H1 (cell line): Measurements from ENCODE around the gene USP13. TPM values are rescaled to one million over a fixed set of nuclear protein-coding genes. Genes with fewer than 3 reads are reported as not detected.

Experiments
- CTCF ChIA-PET: fragments of 300-600 bp; sonication (Branson Sonifier 250); formaldehyde crosslinking; loops from one replicate; lab custom pipeline; 2021; ENCODE audit not compliant: partially characterized antibody; lab: Charles Lee
- POLR2A ChIA-PET: fragments of 300-600 bp; sonication (Branson Sonifier 250); formaldehyde crosslinking; loops from one replicate; lab custom pipeline; 2021; ENCODE audit warnings: inconsistent platforms; ENCODE audit not compliant: partially characterized antibody; lab: Charles Lee
- DNase-seq, 2 experiments: peaks; one replicate each; pipeline versions ENCODE4 v3.0.0 to v3.0.0-alpha.2; 2010 to 2022; ENCODE audit warnings: low spot score in 2 of 2, low read depth in 1 of 2, mixed read lengths in 1 of 2
- FAIRE-seq: peaks from 2 replicates; lab custom pipeline; 2011; peaks lifted over from hg19 to GRCh38; lab: Jason Lieb, UNC
- H2AFZ ChIP-seq: 2 replicates; pipeline ENCODE4 v1.8.1; 2012; ENCODE audit warnings: low read length, inconsistent platforms
- H2AK5ac ChIP-seq: 2 replicates; pipeline ENCODE4 v1.6.1; 2013; ENCODE audit warnings: low read depth, low read length
- H2BK120ac ChIP-seq: replicated peaks from 2 replicates; pipeline ENCODE3; 2013; ENCODE audit warnings: low read depth, low read length, inconsistent platforms
- H2BK12ac ChIP-seq: 2 replicates; pipeline ENCODE4 v1.6.1; 2013; ENCODE audit warnings: low read depth, low read length
- H2BK15ac ChIP-seq: 2 replicates; pipeline ENCODE4 v1.6.1; 2013; ENCODE audit warnings: low read length
- H2BK20ac ChIP-seq: 2 replicates; pipeline ENCODE4 v1.6.1; 2013; ENCODE audit warnings: low read length
- H2BK5ac ChIP-seq: 2 replicates; pipeline ENCODE4 v1.6.1; 2013; ENCODE audit warnings: low read depth, low read length
- H3K14ac ChIP-seq: 2 replicates; pipeline ENCODE4 v1.6.1; 2013; ENCODE audit warnings: inconsistent platforms; ENCODE audit not compliant: insufficient read length
- H3K18ac ChIP-seq: 2 replicates; pipeline ENCODE4 v1.6.1; 2013; ENCODE audit warnings: low read length; ENCODE audit errors: extremely low read depth
- H3K23ac ChIP-seq: 2 replicates; pipeline ENCODE4 v1.6.1; 2013; ENCODE audit warnings: inconsistent platforms; ENCODE audit not compliant: insufficient read length
- H3K23me2 ChIP-seq: 2 replicates; pipeline ENCODE4 v1.6.1; 2013; ENCODE audit warnings: low read depth, low read length
- H3K27ac ChIP-seq: 2 replicates; pipeline ENCODE4 v1.6.1; 2011; ENCODE audit warnings: low read depth, low read length, inconsistent platforms
- H3K27me3 ChIP-seq, 4 experiments: replicated peaks in 1 of 4; 1 replicate in 1 of 4; 2 replicates in 3 of 4; pipeline versions ENCODE4 v1.6.1 to v1.8.1; 2011 to 2013; ENCODE audit warnings: low read length in 3 of 4, mild to moderate bottlenecking in 3 of 4, inconsistent platforms in 2 of 4, mixed read lengths in 2 of 4, moderate library complexity in 1 of 4; ENCODE audit not compliant: control insufficient read depth in 3 of 4, insufficient read depth in 3 of 4; ENCODE audit errors: extremely low read depth in 1 of 4
- H3K36me3 ChIP-seq, 4 experiments: 2 replicates each; pipeline versions ENCODE4 v1.6.1 to v1.8.1; 2011 to 2013; ENCODE audit warnings: mild to moderate bottlenecking in 4 of 4, low read length in 3 of 4, moderate library complexity in 2 of 4, control low read depth in 1 of 4, inconsistent platforms in 1 of 4; ENCODE audit not compliant: insufficient read depth in 4 of 4, control insufficient read depth in 2 of 4
- H3K4ac ChIP-seq: replicated peaks from 2 replicates; pipeline ENCODE3; 2013; ENCODE audit warnings: low read length, low read depth, mixed read lengths, inconsistent platforms; ENCODE audit not compliant: insufficient read length
- H3K4me1 ChIP-seq, 4 experiments: replicated peaks in 1 of 4; 1 replicate in 1 of 4; 2 replicates in 3 of 4; pipeline versions ENCODE4 v1.6.1 to v1.8.1; 2011 to 2013; ENCODE audit warnings: low read length in 3 of 4, inconsistent platforms in 2 of 4, mixed read lengths in 1 of 4; ENCODE audit not compliant: insufficient read depth in 4 of 4, control insufficient read depth in 3 of 4
- H3K4me2 ChIP-seq, 2 experiments: 2 replicates each; pipeline versions ENCODE4 v1.6.1 to v1.8.1; 2011 to 2013; ENCODE audit warnings: low read depth in 2 of 2, low read length in 2 of 2, control low read depth in 1 of 2, inconsistent platforms in 1 of 2, mild to moderate bottlenecking in 1 of 2; ENCODE audit not compliant: insufficient read depth in 1 of 2
- H3K4me3 ChIP-seq, 4 experiments: fragments of 200-600, 300-600 bp in 1 of 4; sonication (generic), shearing (Covaris generic), sonication (Bioruptor Twin) in 1 of 4; 2 replicates each; pipeline versions ENCODE4 v1.5.1 to v1.8.1; 2011 to 2016; ENCODE audit warnings: low read length in 4 of 4, low read depth in 3 of 4, control low read depth in 2 of 4, inconsistent platforms in 2 of 4, mild to moderate bottlenecking in 2 of 4, mixed read lengths in 1 of 4, moderate library complexity in 1 of 4; ENCODE audit not compliant: insufficient read depth in 2 of 4; ENCODE audit errors: extremely low read depth in 1 of 4
- H3K56ac ChIP-seq: replicated peaks from 2 replicates; pipeline ENCODE3; 2013; ENCODE audit warnings: low read depth, mild to moderate bottlenecking, mixed read lengths, low read length, inconsistent platforms; ENCODE audit not compliant: insufficient read length
- H3K79me1 ChIP-seq: 2 replicates; pipeline ENCODE4 v1.6.1; 2013; ENCODE audit warnings: low read depth, low read length, control low read depth
- H3K79me2 ChIP-seq, 2 experiments: 2 replicates each; pipeline versions ENCODE4 v1.6.1 to v1.8.1; 2012 to 2013; ENCODE audit warnings: low read length in 2 of 2, mild to moderate bottlenecking in 2 of 2, inconsistent platforms in 1 of 2; ENCODE audit not compliant: insufficient read depth in 2 of 2, control insufficient read depth in 1 of 2
- H3K9ac ChIP-seq, 4 experiments: replicated peaks in 1 of 4; 1 replicate in 1 of 4; 2 replicates in 3 of 4; pipeline versions ENCODE4 v1.6.1 to v1.8.1; 2011 to 2013; ENCODE audit warnings: low read depth in 3 of 4, low read length in 3 of 4, control low read depth in 2 of 4, mild to moderate bottlenecking in 2 of 4, moderate library complexity in 2 of 4, inconsistent platforms in 1 of 4; ENCODE audit errors: extremely low read depth in 1 of 4
- H3K9me3 ChIP-seq, 2 experiments: 2 replicates each; pipeline versions ENCODE4 v1.6.1 to v1.8.1; 2012 to 2013; ENCODE audit warnings: mild to moderate bottlenecking in 2 of 2, moderate library complexity in 2 of 2, control low read depth in 1 of 2, inconsistent platforms in 1 of 2, low read depth in 1 of 2, low read length in 1 of 2, mixed read lengths in 1 of 2; ENCODE audit not compliant: insufficient read depth in 2 of 2
- H4K20me1 ChIP-seq, 2 experiments: replicated peaks in 1 of 2; 2 replicates each; pipeline versions ENCODE3 to v1.8.1; 2011 to 2013; ENCODE audit warnings: inconsistent platforms in 2 of 2, low read length in 2 of 2, mild to moderate bottlenecking in 1 of 2; ENCODE audit not compliant: insufficient read depth in 2 of 2, control insufficient read depth in 1 of 2
- H4K5ac ChIP-seq: 2 replicates; pipeline ENCODE4 v1.6.1; 2013; ENCODE audit warnings: low read length, low read depth, mixed read lengths, inconsistent platforms; ENCODE audit not compliant: insufficient read length
- H4K8ac ChIP-seq: 2 replicates; pipeline ENCODE4 v1.8.0; 2013; ENCODE audit warnings: mild to moderate bottlenecking, moderate library complexity, low read length, inconsistent platforms; ENCODE audit not compliant: insufficient read depth; ENCODE audit errors: extremely low read depth
- H4K91ac ChIP-seq: replicated peaks from 2 replicates; pipeline ENCODE3; 2013; ENCODE audit warnings: low read length, mixed read lengths, inconsistent platforms; ENCODE audit not compliant: insufficient read length
- CHD1 ChIP-seq: IDR thresholded peaks from 2 replicates; pipeline ENCODE4 v1.6.1; 2012; ENCODE audit warnings: low read depth, low read length, improper control_type of control experiment
- SIN3A ChIP-seq, 2 experiments: IDR thresholded peaks in 1 of 2; conservative IDR thresholded peaks in 1 of 2; 2 replicates each; pipeline ENCODE4 v1.6.1; 2011 to 2012; ENCODE audit warnings: low read length in 2 of 2, improper control_type of control experiment in 1 of 2, low read depth in 1 of 2, mild to moderate bottlenecking in 1 of 2
- SIRT6 ChIP-seq: IDR thresholded peaks from one replicate; pipeline ENCODE4 v1.7.1; 2012; ENCODE audit warnings: low read length, inconsistent platforms
- WGBS, 2 experiments: shearing (Covaris generic) in 1 of 2; methylation state at CpG; one replicate each; pipeline versions ENCODE4 v1.1.6 to v1.1.7; 2013 to 2015; ENCODE audit warnings: low lambda C conversion rate in 2 of 2, mixed read lengths in 2 of 2, inconsistent platforms in 1 of 2, low coverage in 1 of 2, missing lambda C conversion rate in 1 of 2; ENCODE audit not compliant: insufficient replicate concordance in 2 of 2, insufficient coverage in 1 of 2, insufficient read length in 1 of 2; ENCODE audit errors: extremely low coverage in 1 of 2, missing lambda C conversion rate in 1 of 2; 5-methylcytosine and 5-hydroxymethylcytosine counted together
- polyA plus RNA-seq, 7 experiments: library from polyadenylated mRNA; depleted of rRNA in 3 of 7; stranded (reverse) in 5 of 7; unstranded in 2 of 7; fragments of >200 nt in 5 of 7; fragments of 200-250 nt in 2 of 7; gene quantifications; 1 replicate in 5 of 7; 2 replicates in 1 of 7; 4 replicates in 1 of 7; pipeline versions ENCODE4 v1.2.1 to v1.2.3, GENCODE V29; 2011 to 2013; ENCODE audit warnings: missing spikeins in 2 of 7, mixed read lengths in 2 of 7
- total RNA-seq: library from RNA; stranded (reverse); fragmentation: NEBNext Ultra II Directional; extraction: Animal tissue kit (Norgen Biotek cat#: 25700); gene quantifications from 2 replicates; pipeline ENCODE4 v1.2.1, GENCODE V29; 2021

Gene USP13
- total and polyA plus RNA-seq, 2 of the 8 experiments (the other 6 are each of a cell fraction or from before 2014, with no cell fraction given), result 7.9 to 25.9 TPM

- Histone ChIP-seq H3K4me2 (no peak overlapping the region), H3K4me3 (no peak overlapping the region), H2AK5ac (no peak overlapping the region), H3K23ac (no peak overlapping the region), H2AFZ (no peak overlapping the region), H3K4ac (no peak overlapping the region), H2BK5ac (no peak overlapping the region), H3K56ac (no peak overlapping the region), H3K27ac (no peak overlapping the region), H3K14ac (no peak overlapping the region), H3K18ac (no peak overlapping the region), H3K36me3 (peaks cover 0 to under 1% (median 0%) of the 10 kb centered on the region in 4 experiments; a peak in 3 of 8 replicates), H3K79me2 (no peaks in the 10 kb centered on the region), H3K4me1 (no peaks in the 10 kb centered on the region), H3K23me2 (no peaks in the 10 kb centered on the region), H4K5ac (no peak overlapping the region), H2BK12ac (no peak overlapping the region), H3K27me3 (no peaks in the 10 kb centered on the region), H4K20me1 (no peaks in the 10 kb centered on the region), H3K9ac (no peak overlapping the region), H3K9me3 (no peaks in the 10 kb centered on the region), H4K8ac (no peak overlapping the region), H3K79me1 (peaks cover 3% of the 10 kb centered on the region), H4K91ac (no peak overlapping the region), H2BK20ac (no peak overlapping the region), H2BK15ac (no peak overlapping the region), H2BK120ac (no peak overlapping the region)
- no peak for DNase-seq
- TF ChIP-seq SIRT6 (no peak), SIN3A (conservative IDR thresholded peaks at IDR 0.05 in 1 of 2, IDR thresholded peaks at IDR 0.05 in 1 of 2; ENCODE audit: low read depth in 1 of 2, low read length in 2 of 2) (no peak), CHD1 (no peak)
- FAIRE-seq, result no peak
- POLR2A ChIA-PET, result no interaction called here
- CTCF ChIA-PET, result no interaction called here
- WGBS, 2 experiments, result 94% methylated on average over 1 of the region's 1 CpG; no CpG with 5 or more reads in 1 of the 2 experiments
Measured at GRCh38 chr3:179788996-179789395, 136.2 kb downstream of the USP13 start.
